Dendritic cell treated with granulocyte-macrophage colony-stimulating factor and Interleukin-4, amounts not matched to agents 40 ng/mL and 50 ng/mL, for 4 days (primary cell): ENCODE measurements around the gene VPS37C.
"Not testable (repeated sequence)": the region's sequence is repeated elsewhere in the genome, so short reads cannot be mapped to it uniquely, and the experiment has no call there.

Experiments used
- H3K27ac Mint-ChIP-seq: one replicate; pipeline ENCODE4 v1.8.0; 2022; ENCODE audit warnings: mild to moderate bottlenecking, mixed read lengths
- H3K27me3 Mint-ChIP-seq: one replicate; pipeline ENCODE4 v1.8.0; 2022; ENCODE audit warnings: mild to moderate bottlenecking, mixed read lengths
- H3K36me3 Mint-ChIP-seq: one replicate; pipeline ENCODE4 v1.8.0; 2022; ENCODE audit warnings: low read depth, mixed read lengths
- H3K4me1 Mint-ChIP-seq: one replicate; pipeline ENCODE4 v1.8.0; 2022; ENCODE audit warnings: low read depth, mixed read lengths
- H3K4me3 Mint-ChIP-seq: one replicate; pipeline ENCODE4 v1.8.0; 2022; ENCODE audit warnings: mild to moderate bottlenecking, moderate library complexity, mixed read lengths
- H3K9me3 Mint-ChIP-seq: one replicate; pipeline ENCODE4 v1.8.0; 2022; ENCODE audit warnings: mixed read lengths
- intact Hi-C: fragments of 100-400 bp; cut with micrococcal nuclease; formaldehyde crosslinking; loops from one replicate; pipeline ENCODE4 v1.15.0; 2022

Gene VPS37C

GRCh38 chr11:61168800-61169199 is 7.6 kb upstream of the VPS37C start:
- Mint-ChIP-seq H3K36me3 (peaks cover 12% of the 10 kb centered on the region), H3K27ac (peak overlapping the region; percentile 87), H3K4me1 (peaks cover 56% of the 10 kb centered on the region), H3K4me3 (no peak overlapping the region), H3K27me3 (no peaks in the 10 kb centered on the region), H3K9me3 (peaks cover 11% of the 10 kb centered on the region)
- intact Hi-C loops: no loop called here

GRCh38 chr11:61168042-61168688 is 6.9 kb upstream of the VPS37C start:
- peaks cover 55% of the 10 kb centered on the region for H3K4me1 Mint-ChIP-seq
- peak overlapping the region; percentile 87 for H3K27ac Mint-ChIP-seq
- intact Hi-C loops: no loop called here
- no peaks in the 10 kb centered on the region for H3K27me3 Mint-ChIP-seq
- no peak overlapping the region for H3K4me3 Mint-ChIP-seq
- H3K9me3 Mint-ChIP-seq: peaks cover 7% of the 10 kb centered on the region
- peaks cover 12% of the 10 kb centered on the region for H3K36me3 Mint-ChIP-seq

DNA sequence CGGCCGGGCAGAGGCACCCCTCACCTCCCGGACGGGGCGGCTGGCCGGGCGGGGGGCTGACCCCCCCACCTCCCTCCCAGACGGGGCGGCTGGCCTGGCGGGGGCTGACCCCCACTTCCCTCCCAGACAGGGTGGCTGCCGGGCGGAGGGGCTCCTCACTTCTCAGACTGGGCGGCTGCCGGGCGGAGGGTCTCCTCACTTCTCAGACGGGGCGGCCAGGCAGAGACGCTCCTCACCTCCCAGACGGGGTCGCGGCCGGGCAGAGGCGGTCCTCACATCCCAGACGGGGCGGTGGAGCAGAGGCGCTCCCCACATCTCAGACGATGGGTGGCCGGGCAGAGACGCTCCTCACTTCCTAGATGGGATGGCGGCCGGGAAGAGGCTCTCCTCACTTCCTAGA is 5.1 kb upstream of the VPS37C start:
- Mint-ChIP-seq H3K4me3 (peak overlapping the region; percentile 74), H3K36me3 (peaks cover 18% of the 10 kb centered on the region), H3K4me1 (peaks cover 53% of the 10 kb centered on the region), H3K27ac (peak overlapping the region; percentile 87)
- H3K9me3 Mint-ChIP-seq, intact Hi-C loops, H3K27me3 Mint-ChIP-seq: not testable (repeated sequence)

DNA sequence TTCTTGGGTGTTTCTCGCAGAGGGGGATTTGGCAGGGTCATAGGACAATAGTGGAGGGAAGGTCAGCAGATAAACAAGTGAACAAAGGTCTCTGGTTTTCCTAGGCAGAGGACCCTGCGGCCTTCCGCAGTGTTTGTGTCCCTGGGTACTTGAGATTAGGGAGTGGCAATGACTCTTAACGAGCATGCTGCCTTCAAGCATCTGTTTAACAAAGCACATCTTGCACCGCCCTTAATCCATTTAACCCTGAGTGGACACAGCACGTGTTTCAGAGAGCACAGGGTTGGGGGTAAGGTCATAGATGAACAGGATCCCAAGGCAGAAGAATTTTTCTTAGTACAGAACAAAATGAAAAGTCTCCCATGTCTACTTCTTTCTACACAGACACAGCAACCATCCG is 4.6 kb upstream of the VPS37C start:
- Mint-ChIP-seq H3K4me3 (peak overlapping the region; percentile 68), H3K4me1 (peaks cover 50% of the 10 kb centered on the region), H3K36me3 (peaks cover 18% of the 10 kb centered on the region), H3K27ac (peak overlapping the region; percentile 93)
- H3K27me3 Mint-ChIP-seq, intact Hi-C loops, H3K9me3 Mint-ChIP-seq: not testable (repeated sequence)

GRCh38 chr11:61164606-61165424 is 3.6 kb upstream of the VPS37C start:
- H3K9me3 Mint-ChIP-seq: no peaks in the 10 kb centered on the region
- H3K4me1 Mint-ChIP-seq: peaks cover 58% of the 10 kb centered on the region
- H3K27ac Mint-ChIP-seq: peak overlapping the region; percentile 93
- no peaks in the 10 kb centered on the region for H3K27me3 Mint-ChIP-seq
- H3K36me3 Mint-ChIP-seq: peaks cover 18% of the 10 kb centered on the region
- intact Hi-C loops: no loop called here
- peak overlapping the region; percentile 68 for H3K4me3 Mint-ChIP-seq

DNA sequence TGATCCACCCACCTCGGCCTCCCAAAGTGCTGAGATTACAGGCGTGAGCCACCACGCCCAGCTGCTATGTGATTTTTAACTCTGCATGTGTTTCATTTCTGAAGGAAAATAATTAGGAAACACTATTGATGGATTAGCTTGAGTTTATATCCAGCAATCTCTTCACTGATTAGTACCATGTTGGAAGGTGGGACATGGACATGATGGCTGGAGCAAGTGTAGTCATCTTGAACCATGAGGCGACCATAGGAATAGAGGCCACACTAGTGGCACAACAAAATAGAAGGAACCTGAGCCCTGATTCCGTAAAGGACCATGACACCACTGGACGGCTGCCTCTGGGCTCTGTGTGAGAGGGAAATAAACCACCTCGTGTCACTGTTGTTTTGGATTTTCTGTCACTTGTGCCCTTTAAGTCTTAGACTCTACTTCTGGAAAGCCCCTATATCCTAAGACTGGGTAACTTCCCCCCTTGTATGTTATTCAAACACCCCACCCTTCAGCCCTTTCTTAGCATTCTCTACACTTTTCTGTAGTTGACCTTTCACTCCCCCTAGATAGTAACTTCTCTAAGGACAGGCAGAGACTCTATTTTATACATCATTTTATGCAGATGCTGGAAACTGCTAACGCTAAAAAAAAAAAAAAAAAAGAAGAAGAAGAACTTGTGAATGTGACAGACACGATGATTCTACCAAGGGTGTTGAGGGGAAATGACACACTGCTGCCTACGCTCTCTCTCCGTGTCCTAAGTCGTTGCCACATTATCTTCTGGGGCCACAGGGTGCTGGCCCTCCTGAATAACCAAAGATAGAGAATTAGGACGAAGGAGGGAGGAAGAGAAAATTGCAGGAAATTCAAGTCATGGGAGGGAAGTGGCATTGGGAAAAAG is 2.7 kb upstream of the VPS37C start:
- H3K4me1 Mint-ChIP-seq: peaks cover 60% of the 10 kb centered on the region
- H3K27me3 Mint-ChIP-seq: no peaks in the 10 kb centered on the region
- H3K36me3 Mint-ChIP-seq: peaks cover 9% of the 10 kb centered on the region
- H3K9me3 Mint-ChIP-seq: no peaks in the 10 kb centered on the region
- intact Hi-C loops: no loop called here
- H3K4me3 Mint-ChIP-seq: peak overlapping the region; percentile 68
- H3K27ac Mint-ChIP-seq: peak overlapping the region; percentile 93

DNA sequence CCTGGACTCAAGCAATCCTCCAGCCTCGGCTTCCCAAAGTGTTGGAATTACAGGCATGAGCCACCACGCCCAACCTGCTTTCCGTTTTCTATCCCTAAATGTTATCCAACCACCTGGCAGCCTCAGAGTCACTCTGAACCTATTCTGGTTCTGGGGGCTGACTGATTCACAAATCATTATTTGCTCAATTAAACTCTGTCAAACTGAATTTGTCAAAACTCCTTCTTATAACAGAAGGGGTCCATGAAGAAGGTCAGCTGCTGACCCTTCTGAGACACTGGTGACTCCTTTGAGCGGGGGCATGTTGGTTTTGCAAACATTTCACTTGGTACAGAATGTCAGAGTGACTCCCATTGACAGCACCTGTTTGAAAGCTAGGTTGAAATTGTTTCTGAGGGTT is 1.8 kb upstream of the VPS37C start:
- Mint-ChIP-seq H3K9me3 (no peaks in the 10 kb centered on the region), H3K27ac (peak overlapping the region; percentile 93), H3K36me3 (peaks cover 8% of the 10 kb centered on the region), H3K27me3 (no peaks in the 10 kb centered on the region), H3K4me3 (peak overlapping the region; percentile 32), H3K4me1 (peaks cover 65% of the 10 kb centered on the region)
- intact Hi-C loops: no loop called here

- H3K36me3 Mint-ChIP-seq: peaks cover 15% of the 10 kb centered on the region
- intact Hi-C loops: no loop called here
- peaks cover 67% of the 10 kb centered on the region for H3K4me1 Mint-ChIP-seq
- peak overlapping the region; percentile 93 for H3K27ac Mint-ChIP-seq
- H3K4me3 Mint-ChIP-seq: peak overlapping the region; percentile 81
- no peaks in the 10 kb centered on the region for H3K27me3 Mint-ChIP-seq
- H3K9me3 Mint-ChIP-seq: no peaks in the 10 kb centered on the region
These were observed 1.1 kb upstream of the VPS37C start for GRCh38 chr11:61162092-61162941.

GRCh38 chr11:61160487-61161189 is 588 bp downstream of the VPS37C start:
- peak overlapping the region; percentile 81 for H3K4me3 Mint-ChIP-seq
- peak overlapping the region; percentile 93 for H3K27ac Mint-ChIP-seq
- no peaks in the 10 kb centered on the region for H3K27me3 Mint-ChIP-seq
- H3K9me3 Mint-ChIP-seq: peaks cover 2% of the 10 kb centered on the region
- intact Hi-C loops: no loop called here
- peaks cover 73% of the 10 kb centered on the region for H3K4me1 Mint-ChIP-seq
- H3K36me3 Mint-ChIP-seq: peaks cover 30% of the 10 kb centered on the region

- Mint-ChIP-seq H3K36me3 (peaks cover 47% of the 10 kb centered on the region), H3K27me3 (no peaks in the 10 kb centered on the region), H3K4me1 (peaks cover 71% of the 10 kb centered on the region), H3K4me3 (peak overlapping the region; percentile 4), H3K9me3 (peaks cover 20% of the 10 kb centered on the region), H3K27ac (peak overlapping the region; percentile 56)
- intact Hi-C loops: no loop called here
These were observed 2.4 kb downstream of the VPS37C start for GRCh38 chr11:61158691-61159381.

- no peaks in the 10 kb centered on the region for H3K27me3 Mint-ChIP-seq
- no peak overlapping the region for H3K27ac Mint-ChIP-seq
- peaks cover 53% of the 10 kb centered on the region for H3K36me3 Mint-ChIP-seq
- H3K4me3 Mint-ChIP-seq: no peak overlapping the region
- peaks cover 20% of the 10 kb centered on the region for H3K9me3 Mint-ChIP-seq
- H3K4me1 Mint-ChIP-seq: peaks cover 73% of the 10 kb centered on the region
- intact Hi-C loops: no loop called here
These were observed 3.5 kb downstream of the VPS37C start for GRCh38 chr11:61157743-61158142.

- intact Hi-C loops: no loop called here
- peaks cover 20% of the 10 kb centered on the region for H3K9me3 Mint-ChIP-seq
- no peaks in the 10 kb centered on the region for H3K27me3 Mint-ChIP-seq
- H3K27ac Mint-ChIP-seq: no peak overlapping the region
- H3K4me3 Mint-ChIP-seq: no peak overlapping the region
- peaks cover 79% of the 10 kb centered on the region for H3K4me1 Mint-ChIP-seq
- H3K36me3 Mint-ChIP-seq: peaks cover 51% of the 10 kb centered on the region
These were observed 5.5 kb downstream of the VPS37C start for GRCh38 chr11:61155741-61156140.
